NCI-H187 treated with DMSO at 0.1 percent for 48 hours (cell line): Measurements from ENCODE around the gene EGFL7.

Experiments
- DNase-seq: peaks from one replicate; lab custom pipeline; 2025; lab: John Stamatoyannopoulos, UW

Gene EGFL7

GRCh38 chr9:136718345-136719194, 55.9 kb downstream of the EGFL7 start:
- DNase-seq: no peak

GRCh38 chr9:136719195-136719880, 56.6 kb downstream of the EGFL7 start:
- DNase-seq: no peak

- DNase-seq: no peak
Observed at GRCh38 chr9:136720251-136720897, 57.7 kb downstream of the EGFL7 start.

GRCh38 chr9:136720898-136721338, 58.2 kb downstream of the EGFL7 start:
- no peak for DNase-seq

- no peak for DNase-seq
Observed at GRCh38 chr9:136721339-136722092, 58.8 kb downstream of the EGFL7 start.
